HAP-1 (cell line): ENCODE results near the gene PRRG2.
"Not testable (repeated sequence)": the region's sequence is repeated elsewhere in the genome, so short reads cannot be mapped to it uniquely, and the experiment has no call there.

Experiments used
- DNase-seq, 2 experiments: peaks; one replicate each; pipeline ENCODE4 v3.0.0-alpha.2; 2016 to 2020; ENCODE audit warnings: low spot score in 2 of 2
- H3K27me3 ChIP-seq: fragments of 250-450 bp; sonication (Bioruptor Pico); 2 replicates; pipeline ENCODE4 v1.5.1; 2020; ENCODE audit warnings: low read depth, mild to moderate bottlenecking, moderate library complexity
- H3K36me3 ChIP-seq: fragments of 250-450 bp; sonication (Bioruptor Pico); replicated peaks from 2 replicates; pipeline ENCODE4 v1.5.1; 2020; ENCODE audit warnings: mild to moderate bottlenecking
- H3K4me1 ChIP-seq: fragments of 250-450 bp; sonication (Bioruptor Pico); 2 replicates; pipeline ENCODE4 v1.5.1; 2020; ENCODE audit warnings: mild to moderate bottlenecking
- H3K4me3 ChIP-seq: fragments of 250-450 bp; sonication (Bioruptor Pico); 2 replicates; pipeline ENCODE4 v1.5.1; 2020; ENCODE audit warnings: mild to moderate bottlenecking, moderate library complexity
- H3K9me3 ChIP-seq: fragments of 250-450 bp; sonication (Bioruptor Pico); 2 replicates; pipeline ENCODE4 v1.5.1; 2020; ENCODE audit warnings: mild to moderate bottlenecking, moderate library complexity
- in situ Hi-C: fragments of 300-500 bp; cut with MboI; formaldehyde crosslinking; loops from 3 replicates; pipeline ENCODE4 v1.14.3; 2020; ENCODE audit warnings: low sequenced_read_pairs, inconsistent platforms, mixed read lengths

The PRRG2 gene

DNA sequence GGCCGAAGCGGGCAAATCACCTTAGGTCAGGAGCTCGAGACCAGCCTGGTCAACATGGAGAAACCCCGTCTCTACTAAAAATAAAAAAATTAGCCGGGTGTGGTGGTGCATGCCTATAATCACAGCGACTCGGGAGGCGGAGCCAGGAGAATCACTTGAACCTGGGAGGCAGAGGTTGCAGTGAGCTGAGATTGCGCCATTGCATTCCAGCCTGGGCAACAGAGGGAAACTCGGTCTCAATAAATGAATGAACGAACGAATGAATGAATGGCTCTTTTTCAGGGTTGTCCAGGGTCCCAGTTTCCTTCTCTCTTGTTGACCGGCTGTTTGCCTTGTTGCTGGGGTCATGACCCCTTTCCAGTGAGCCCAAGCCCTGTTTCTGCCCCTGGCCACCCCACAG lies 36.7 kb downstream of the PRRG2 start:
- in situ Hi-C loops: not testable (repeated sequence)
- H3K36me3 ChIP-seq: peaks cover 56% of the 10 kb centered on the region

DNA sequence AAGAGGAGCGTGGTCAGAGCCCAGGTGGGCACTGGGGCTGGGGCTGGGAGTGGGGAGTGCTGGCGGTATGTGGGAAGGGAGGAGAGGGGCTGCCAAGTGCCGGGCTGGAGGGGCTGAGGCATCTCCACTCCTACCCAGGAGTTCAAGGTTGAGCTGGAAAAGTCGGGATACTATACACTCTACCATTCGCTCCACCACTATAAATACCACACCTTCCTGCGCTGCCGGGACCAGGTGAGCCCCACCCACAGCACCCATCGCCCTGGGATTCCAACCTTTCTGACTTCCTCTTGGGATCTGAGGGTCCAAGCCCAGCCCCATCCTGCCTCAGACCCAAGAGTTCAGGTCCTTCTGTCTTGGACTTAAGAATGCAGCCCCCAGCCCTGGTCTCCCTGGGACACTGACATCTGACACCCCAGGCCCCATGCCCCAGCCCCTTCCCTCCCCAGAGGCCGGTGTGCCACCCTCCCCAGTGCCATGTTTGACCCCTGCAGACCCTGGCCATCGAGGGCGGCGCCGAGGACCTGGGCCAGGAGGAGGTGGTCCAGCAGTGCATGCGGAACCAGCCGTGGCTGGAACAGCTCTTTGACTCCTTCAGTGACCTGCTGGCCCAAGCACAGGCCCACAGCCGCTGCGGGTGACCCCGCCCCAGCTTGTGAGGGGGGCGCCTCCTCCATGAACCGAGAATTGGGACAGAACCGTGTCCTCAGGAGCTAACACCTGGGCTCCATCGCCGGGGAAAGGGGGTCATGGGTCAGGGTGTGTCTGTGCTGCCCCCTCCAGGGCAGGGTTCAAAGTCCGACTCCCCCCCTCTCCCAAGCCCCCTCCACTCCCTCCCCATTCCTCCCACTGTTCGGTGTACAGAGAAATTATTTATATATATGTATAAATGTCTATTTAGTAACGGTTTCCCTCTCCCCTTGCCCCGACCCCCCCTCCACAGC lies 44.1 kb downstream of the PRRG2 start:
- H3K4me3 ChIP-seq: no peak overlapping the region
- in situ Hi-C loops: no loop called here
- H3K36me3 ChIP-seq: peaks cover 25% of the 10 kb centered on the region
- H3K27me3 ChIP-seq: no peaks in the 10 kb centered on the region
- H3K4me1 ChIP-seq: no peaks in the 10 kb centered on the region
- no peak for DNase-seq
- no peaks in the 10 kb centered on the region for H3K9me3 ChIP-seq

More for the DNA sequence above, 36.7 kb downstream of the PRRG2 start:
- H3K4me1 ChIP-seq, H3K27me3 ChIP-seq, DNase-seq, H3K4me3 ChIP-seq, H3K9me3 ChIP-seq: not testable (repeated sequence)

DNA sequence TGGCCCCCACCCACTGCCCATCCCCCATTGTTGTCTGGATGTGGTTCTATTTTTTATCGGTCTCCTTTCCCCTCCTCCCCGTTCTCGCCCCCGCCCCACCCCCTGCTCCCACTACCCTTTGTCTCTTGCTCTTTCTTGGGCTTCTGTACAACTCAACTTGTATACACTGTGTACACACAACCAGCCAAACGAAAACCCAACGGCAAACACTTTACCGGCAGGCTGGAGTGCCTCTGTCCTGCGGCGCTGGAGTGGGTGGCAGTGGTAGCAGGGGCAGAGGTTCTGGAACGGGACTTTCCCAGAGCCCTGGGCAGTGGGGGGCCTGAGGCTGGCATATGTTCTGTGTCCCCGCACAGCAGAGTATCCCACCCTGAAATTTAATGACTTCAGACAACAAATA lies 45.1 kb downstream of the PRRG2 start:
- peaks cover 23% of the 10 kb centered on the region for H3K36me3 ChIP-seq
- H3K9me3 ChIP-seq: no peaks in the 10 kb centered on the region
- in situ Hi-C loops: no loop called here
- DNase-seq: no peak
- H3K27me3 ChIP-seq: no peaks in the 10 kb centered on the region
- H3K4me3 ChIP-seq: no peak overlapping the region
- H3K4me1 ChIP-seq: no peaks in the 10 kb centered on the region

DNA sequence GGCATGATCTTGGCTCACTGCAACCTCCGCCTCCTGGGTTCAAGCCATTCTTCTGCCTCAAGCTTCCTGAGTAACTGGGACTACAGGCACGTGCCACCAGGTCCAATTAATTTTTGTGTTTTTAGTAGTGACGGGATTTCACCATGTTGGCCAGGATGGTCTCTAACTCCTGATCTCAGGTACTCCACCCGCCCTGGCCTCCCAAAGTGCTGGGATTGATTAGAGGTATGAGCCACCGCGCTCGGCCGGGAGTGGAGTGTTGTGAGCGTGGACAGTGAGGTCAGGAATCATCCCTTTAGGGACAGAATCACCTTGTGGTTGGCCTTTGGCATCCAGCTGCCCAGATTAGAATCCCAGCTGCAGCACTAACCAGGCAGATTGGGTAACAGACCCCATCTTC lies 48.5 kb downstream of the PRRG2 start:
- Histone ChIP-seq H3K4me3 (no peak overlapping the region), H3K4me1 (no peaks in the 10 kb centered on the region), H3K27me3 (no peaks in the 10 kb centered on the region), H3K36me3 (peaks cover 13% of the 10 kb centered on the region), H3K9me3 (no peaks in the 10 kb centered on the region)
- DNase-seq: no peak
- in situ Hi-C loops: no loop called here

DNA sequence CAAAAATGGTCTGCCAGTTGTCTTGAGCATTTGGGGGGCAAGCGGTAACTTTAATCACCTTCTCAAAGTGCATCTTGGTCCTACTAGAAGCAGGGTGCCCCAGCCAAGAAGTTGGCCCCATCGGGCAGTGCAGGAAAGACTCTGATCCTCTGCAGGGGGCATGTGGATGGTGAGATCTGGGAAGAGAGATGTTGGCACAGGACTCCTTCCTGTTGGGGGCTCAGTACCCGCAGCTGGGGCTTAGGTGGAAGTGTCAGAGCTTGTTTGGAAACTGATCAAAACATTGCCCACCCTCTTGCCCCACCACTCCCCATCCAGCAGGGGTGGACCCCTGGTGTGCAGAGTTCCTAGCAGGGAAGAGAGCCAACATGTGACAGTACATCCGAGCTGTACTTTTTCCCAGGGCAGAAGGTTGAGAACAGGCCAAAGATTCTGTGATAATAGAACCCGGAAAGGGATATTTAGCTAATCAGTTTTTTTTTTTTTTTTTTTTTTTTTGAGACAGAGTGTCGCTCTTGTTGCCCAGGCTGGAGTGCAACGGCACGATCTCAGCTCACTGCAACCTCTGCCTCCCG lies 50.0 kb downstream of the PRRG2 start:
- peaks cover 9% of the 10 kb centered on the region for H3K36me3 ChIP-seq
- no peaks in the 10 kb centered on the region for H3K9me3 ChIP-seq
- H3K27me3 ChIP-seq: no peaks in the 10 kb centered on the region
- no peak for DNase-seq
- H3K4me3 ChIP-seq: no peak overlapping the region
- in situ Hi-C loops: no loop called here
- H3K4me1 ChIP-seq: no peaks in the 10 kb centered on the region

DNA sequence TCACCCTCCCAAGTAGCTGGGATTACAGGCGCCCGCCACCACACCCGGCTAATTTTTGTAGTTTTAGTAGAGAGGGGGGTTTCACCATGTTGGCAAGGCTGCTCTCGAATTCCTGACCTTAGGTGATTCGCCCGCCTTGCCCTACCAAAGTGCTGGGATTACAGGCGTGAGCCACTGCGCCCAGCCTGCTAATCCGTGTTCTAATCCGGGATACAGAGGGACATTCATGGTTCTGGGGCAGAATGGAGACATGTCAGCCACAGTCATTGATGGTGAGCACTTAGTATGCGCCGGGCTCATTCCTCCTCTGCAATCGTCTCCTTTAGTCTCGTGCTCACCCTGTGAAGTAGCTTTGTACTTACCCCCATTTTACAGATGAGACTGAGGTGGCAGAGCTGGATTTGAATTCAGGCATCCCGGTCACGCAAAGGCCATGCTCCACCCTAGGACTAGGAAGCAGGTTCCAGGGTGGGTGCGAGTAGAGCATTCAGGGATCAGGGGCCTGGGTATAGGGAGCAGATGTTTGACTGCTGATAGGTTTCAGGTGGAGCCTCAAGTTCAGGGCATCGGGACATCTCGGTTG lies 50.6 kb downstream of the PRRG2 start:
- in situ Hi-C loops: no loop called here
- DNase-seq: no peak
- H3K27me3 ChIP-seq: no peaks in the 10 kb centered on the region
- no peak overlapping the region for H3K4me3 ChIP-seq
- H3K36me3 ChIP-seq: peaks cover 9% of the 10 kb centered on the region
- no peaks in the 10 kb centered on the region for H3K9me3 ChIP-seq
- H3K4me1 ChIP-seq: no peaks in the 10 kb centered on the region

DNA sequence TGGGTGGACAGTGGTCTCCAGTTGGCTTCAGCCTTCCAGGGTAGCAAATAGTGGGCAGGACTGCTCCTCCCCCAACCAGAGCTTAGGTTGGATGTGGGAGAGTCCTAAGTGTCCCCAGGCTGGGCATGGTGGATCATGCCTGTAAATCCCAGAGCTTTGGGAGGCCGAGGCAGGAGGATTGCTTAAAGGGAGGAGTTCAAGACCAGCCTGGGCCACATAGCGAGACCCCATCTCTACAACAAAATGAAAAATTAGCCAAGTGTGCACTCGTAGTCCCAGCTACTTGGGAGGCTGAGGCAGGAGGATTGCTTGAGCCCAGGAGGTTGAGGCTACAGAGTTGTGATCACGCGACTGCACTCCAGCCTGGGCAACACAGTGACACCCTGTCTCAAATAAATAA lies 51.5 kb downstream of the PRRG2 start:
- peaks cover 3% of the 10 kb centered on the region; the same call in 1 of the 2 replicates for H3K36me3 ChIP-seq

DNA sequence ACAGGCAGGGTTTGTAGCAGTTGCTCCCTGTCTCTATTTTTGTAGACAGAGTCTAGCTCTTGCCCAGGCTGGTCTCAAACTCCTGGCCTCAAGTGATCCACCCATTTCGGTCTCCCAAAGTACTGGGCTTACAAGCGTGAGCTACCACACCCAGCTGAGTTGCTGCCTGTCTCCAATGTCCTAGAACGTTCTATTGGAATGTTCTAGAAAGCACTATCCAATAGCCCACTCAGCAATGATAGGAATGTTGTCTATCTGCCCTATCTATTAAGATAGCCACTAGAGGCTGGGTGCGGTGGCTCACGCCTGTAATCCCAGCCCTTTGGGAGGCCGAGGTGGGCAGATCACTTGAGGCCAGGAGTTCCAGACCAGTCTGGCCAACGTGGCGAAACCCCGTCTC lies 52.2 kb downstream of the PRRG2 start:
- H3K4me3 ChIP-seq, H3K9me3 ChIP-seq, DNase-seq, in situ Hi-C loops, H3K27me3 ChIP-seq, H3K4me1 ChIP-seq, H3K36me3 ChIP-seq: not testable (repeated sequence)

More for the DNA sequence above, 51.5 kb downstream of the PRRG2 start:
- Histone ChIP-seq H3K27me3 (no peaks in the 10 kb centered on the region), H3K4me1 (no peaks in the 10 kb centered on the region), H3K4me3 (no peak overlapping the region), H3K9me3 (no peaks in the 10 kb centered on the region)
- in situ Hi-C loops: no loop called here
- no peak for DNase-seq

DNA sequence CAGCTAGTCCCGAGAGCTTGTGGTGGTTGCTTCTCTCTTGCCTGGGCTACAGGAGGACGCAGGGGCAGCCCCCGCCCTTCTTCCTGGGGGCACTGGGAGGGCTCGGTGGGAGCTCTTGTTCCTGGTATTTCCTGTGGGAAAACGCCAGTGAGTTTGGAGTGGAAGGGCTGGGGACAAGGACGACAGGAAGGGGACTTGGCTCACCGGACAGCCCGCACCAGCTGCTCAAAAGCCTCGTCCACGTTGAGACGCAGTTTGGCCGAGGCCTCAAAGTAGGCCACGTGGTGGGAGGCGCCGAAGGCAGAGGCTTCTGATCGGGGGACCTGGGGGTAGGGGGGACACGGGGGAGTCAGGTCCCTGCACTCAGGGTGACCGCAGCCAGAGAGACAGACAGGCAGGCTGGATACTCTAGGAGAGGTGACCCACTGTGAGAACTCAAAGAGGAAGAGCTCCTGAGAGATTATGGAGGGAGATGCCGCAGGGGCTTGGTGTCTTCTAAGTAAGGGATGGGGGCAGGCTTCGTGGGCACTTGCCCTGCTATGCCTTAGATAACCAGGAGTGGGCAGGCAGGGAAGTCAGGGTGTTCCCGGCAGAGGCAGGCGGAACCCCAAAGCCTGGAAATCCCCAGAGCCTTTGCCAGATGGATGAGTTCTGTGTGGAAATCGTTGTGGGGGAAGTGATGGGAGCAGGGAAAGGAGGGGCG lies 54.6 kb downstream of the PRRG2 start:
- no peak overlapping the region for H3K4me3 ChIP-seq
- peaks cover 8% of the 10 kb centered on the region for H3K4me1 ChIP-seq
- no peaks in the 10 kb centered on the region for H3K36me3 ChIP-seq
- H3K9me3 ChIP-seq: no peaks in the 10 kb centered on the region
- DNase-seq: no peak
- no peaks in the 10 kb centered on the region for H3K27me3 ChIP-seq
- in situ Hi-C loops: no loop called here

DNA sequence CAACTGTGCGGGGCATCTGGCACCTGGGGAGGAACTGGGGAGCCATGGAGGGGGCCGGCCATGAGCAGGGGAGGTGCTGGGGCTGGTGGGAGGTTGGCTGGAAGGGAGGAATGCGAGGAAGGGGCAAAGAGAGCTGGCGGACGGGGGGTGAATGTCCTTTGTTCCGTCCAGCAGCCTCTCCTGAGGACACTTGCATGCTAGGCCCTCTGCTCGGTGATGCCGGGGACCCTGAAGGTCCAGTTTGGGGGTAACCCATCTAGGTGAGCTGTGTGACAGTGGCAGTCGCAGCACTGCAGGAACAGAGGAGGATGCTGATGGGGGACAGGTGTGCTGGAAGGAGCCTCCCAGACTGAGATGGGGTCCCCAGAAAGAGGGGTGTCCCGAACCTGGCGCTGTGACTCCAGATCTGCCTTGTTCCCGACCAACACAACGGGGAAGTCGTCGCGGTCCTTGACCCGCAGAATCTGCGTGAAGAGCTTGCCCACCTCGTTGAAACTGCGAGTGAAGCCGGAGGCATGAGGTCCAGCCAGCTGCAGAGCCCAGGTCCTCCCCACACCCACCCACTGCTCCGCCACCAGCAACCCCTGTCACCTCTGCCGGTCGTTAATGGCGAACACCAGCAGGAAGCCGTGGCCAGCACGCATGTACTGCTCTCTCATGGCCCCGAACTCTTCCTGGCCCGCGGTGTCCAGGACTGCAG lies 55.3 kb downstream of the PRRG2 start:
- Histone ChIP-seq H3K4me3 (no peak overlapping the region), H3K36me3 (no peaks in the 10 kb centered on the region), H3K27me3 (no peaks in the 10 kb centered on the region), H3K4me1 (peaks cover 15% of the 10 kb centered on the region), H3K9me3 (no peaks in the 10 kb centered on the region)
- DNase-seq: no peak
- in situ Hi-C loops: no loop called here

DNA sequence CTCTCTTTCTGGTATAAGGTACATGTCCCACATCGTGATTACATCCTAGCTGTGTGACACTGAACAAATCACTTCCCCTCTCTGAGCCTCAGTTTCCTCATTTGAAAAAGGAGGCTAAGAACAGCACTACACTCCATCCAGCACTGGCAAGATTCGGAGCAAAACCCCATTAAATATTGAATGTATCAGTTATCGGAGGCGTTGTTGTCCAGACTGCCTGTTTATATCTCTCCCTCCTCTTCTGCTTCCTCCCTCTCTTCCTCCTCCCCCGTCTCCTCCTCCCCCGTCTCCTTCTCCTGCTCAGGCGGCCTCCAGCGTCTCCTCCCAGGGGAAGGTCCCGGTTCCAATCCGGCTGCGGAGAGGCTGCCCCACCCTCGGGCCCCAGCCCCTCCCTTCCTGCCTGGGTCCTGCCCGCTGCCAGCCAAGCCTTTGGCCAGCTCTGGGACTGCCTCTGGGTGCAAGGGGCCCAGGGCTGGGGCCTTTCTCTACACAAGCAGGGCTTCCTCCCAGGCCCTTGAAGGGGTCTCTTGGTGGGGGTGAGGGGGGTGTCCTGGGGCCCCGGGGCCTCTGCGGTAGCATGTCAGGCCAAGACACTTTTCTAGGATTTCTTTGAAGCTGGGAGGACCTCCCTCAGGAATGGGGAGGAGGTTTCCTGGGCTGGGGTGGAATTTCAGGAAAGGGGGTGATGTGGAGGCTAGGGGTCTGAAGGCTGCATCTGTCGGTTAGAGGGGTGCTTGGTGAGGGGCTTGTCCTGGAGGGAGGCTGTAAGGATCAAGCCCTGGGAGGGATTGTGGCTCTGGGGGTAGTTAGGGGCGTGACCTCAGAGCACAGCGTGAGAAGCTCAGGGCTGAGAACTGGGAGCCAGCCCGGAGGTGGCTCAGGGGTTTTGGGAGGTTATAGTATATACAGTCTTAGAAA lies 57.0 kb downstream of the PRRG2 start:
- DNase-seq: peak; percentile 51 to 88
- H3K9me3 ChIP-seq: no peaks in the 10 kb centered on the region
- peak overlapping the region; percentile 6 for H3K4me3 ChIP-seq
- H3K36me3 ChIP-seq: no peaks in the 10 kb centered on the region
- no peaks in the 10 kb centered on the region for H3K27me3 ChIP-seq
- in situ Hi-C loops: no loop called here
- H3K4me1 ChIP-seq: peaks cover 19% of the 10 kb centered on the region

DNA sequence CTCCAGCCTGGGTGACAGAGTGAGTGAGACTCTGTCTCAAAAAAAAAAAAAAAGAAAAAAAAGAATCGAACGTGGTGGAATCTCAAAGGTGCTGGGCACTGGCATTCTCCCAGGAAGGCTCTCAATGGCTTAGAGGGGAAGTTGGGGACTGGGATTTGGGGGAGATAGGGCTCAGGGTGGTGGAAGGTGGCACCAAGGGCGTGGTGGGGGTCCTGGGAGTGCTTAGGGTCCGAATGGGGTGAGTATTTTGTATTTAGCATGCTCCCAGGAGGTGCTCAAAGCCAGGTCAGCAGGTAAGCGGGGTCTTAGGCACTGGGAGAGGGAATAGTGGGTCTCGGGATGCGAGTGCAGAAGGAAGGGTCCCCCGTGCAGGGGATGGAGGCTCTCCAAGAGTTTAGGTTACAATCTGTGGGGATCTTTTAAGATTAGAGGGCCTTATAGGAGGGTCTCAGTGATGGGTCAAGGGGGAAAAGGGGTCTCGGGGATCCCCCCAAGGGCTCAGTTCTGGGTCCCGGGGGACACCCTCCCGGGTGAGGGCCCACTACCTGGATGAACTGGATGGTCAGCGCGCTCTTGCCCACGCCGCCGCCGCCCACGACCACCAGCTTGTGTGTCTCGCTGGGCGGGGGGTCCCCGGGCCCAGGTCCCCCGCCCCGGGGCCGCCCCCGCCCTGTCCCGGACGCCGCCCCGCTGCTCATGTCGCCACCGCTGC lies 58.4 kb downstream of the PRRG2 start:
- in situ Hi-C loops: no loop called here
- H3K4me1 ChIP-seq: peaks cover 24% of the 10 kb centered on the region
- peaks cover 3% of the 10 kb centered on the region; the same call in 1 of the 2 replicates for H3K36me3 ChIP-seq
- peak overlapping the region; percentile 42 for H3K4me3 ChIP-seq
- no peaks in the 10 kb centered on the region for H3K9me3 ChIP-seq
- no peak for DNase-seq
- H3K27me3 ChIP-seq: no peaks in the 10 kb centered on the region
